ENCODE data around the gene MCF2L.

GRCh38 chr13:113021811-113022210 is 52.8 kb downstream of the MCF2L start:
- TF ChIP-seq CTCF (IDR thresholded peaks at IDR 0.05) (no peak), EZH2 (IDR thresholded peaks at IDR 0.05) (no peak), EZH2phosphoT487 (IDR thresholded peaks at IDR 0.05) (no peak)
